ENCODE results near the gene CTNND1.

- TF ChIP-seq, protein P1, sequence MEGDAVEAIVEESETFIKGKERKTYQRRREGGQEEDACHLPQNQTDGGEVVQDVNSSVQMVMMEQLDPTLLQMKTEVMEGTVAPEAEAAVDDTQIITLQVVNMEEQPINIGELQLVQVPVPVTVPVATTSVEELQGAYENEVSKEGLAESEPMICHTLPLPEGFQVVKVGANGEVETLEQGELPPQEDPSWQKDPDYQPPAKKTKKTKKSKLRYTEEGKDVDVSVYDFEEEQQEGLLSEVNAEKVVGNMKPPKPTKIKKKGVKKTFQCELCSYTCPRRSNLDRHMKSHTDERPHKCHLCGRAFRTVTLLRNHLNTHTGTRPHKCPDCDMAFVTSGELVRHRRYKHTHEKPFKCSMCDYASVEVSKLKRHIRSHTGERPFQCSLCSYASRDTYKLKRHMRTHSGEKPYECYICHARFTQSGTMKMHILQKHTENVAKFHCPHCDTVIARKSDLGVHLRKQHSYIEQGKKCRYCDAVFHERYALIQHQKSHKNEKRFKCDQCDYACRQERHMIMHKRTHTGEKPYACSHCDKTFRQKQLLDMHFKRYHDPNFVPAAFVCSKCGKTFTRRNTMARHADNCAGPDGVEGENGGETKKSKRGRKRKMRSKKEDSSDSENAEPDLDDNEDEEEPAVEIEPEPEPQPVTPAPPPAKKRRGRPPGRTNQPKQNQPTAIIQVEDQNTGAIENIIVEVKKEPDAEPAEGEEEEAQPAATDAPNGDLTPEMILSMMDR (IDR thresholded peaks at IDR 0.05): no peak
- no peak for TF ChIP-seq EP300 (IDR thresholded peaks at IDR 0.05)
- no peak for TF ChIP-seq POLR2AphosphoS5 (IDR thresholded peaks at IDR 0.05)
These were observed 27.1 kb downstream of the CTNND1 start for GRCh38 chr11:57788703-57789088.

Data from sigmoid colon (tissue), 4 donors.